Measurements from ENCODE around the gene GTF2H4.

DNA sequence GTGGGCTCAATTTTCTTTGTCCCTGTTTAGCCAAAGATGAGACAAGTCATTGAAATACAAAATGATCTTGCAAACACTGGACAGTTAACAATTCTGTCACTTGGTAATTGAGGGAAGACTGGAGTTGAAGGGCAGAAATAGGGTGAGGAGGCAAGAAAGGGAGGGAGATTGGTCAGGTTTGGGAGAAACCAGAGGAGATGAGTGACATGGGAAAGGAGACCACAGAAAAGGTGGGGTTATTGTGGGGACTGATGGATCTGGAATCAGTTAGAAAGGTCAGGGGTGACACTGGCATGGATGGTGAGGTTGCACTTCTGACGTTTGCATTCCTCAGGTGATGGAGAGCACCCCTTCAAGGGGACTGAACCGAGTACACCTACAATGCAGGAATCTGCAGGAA lies 693 bp downstream of the GTF2H4 start:
- TF ChIP-seq, protein P1, sequence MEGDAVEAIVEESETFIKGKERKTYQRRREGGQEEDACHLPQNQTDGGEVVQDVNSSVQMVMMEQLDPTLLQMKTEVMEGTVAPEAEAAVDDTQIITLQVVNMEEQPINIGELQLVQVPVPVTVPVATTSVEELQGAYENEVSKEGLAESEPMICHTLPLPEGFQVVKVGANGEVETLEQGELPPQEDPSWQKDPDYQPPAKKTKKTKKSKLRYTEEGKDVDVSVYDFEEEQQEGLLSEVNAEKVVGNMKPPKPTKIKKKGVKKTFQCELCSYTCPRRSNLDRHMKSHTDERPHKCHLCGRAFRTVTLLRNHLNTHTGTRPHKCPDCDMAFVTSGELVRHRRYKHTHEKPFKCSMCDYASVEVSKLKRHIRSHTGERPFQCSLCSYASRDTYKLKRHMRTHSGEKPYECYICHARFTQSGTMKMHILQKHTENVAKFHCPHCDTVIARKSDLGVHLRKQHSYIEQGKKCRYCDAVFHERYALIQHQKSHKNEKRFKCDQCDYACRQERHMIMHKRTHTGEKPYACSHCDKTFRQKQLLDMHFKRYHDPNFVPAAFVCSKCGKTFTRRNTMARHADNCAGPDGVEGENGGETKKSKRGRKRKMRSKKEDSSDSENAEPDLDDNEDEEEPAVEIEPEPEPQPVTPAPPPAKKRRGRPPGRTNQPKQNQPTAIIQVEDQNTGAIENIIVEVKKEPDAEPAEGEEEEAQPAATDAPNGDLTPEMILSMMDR (IDR thresholded peaks at IDR 0.05), result no peak
- no peak for TF ChIP-seq EZH2 (IDR thresholded peaks at IDR 0.05)
- no peak for TF ChIP-seq EZH2phosphoT487 (IDR thresholded peaks at IDR 0.05)
